HEK293T (cell line): ENCODE measurements around the gene RAD9B.
"Not testable (repeated sequence)": the region's sequence is repeated elsewhere in the genome, so short reads cannot be mapped to it uniquely, and the experiment has no call there.

Source experiments
- ARNT ChIP-seq: fragments of 450-650 bp; IDR thresholded peaks from 2 replicates; pipeline ENCODE4 v1.6.1; 2017; ENCODE audit warnings: mild to moderate bottlenecking
- BHLHE40 ChIP-seq: fragments of 450-650 bp; IDR thresholded peaks from 2 replicates; pipeline ENCODE4 v1.6.1; 2016; ENCODE audit warnings: mild to moderate bottlenecking, moderate library complexity, borderline replicate concordance
- ELF4 ChIP-seq: fragments of 450-650 bp; IDR thresholded peaks from 2 replicates; pipeline ENCODE4 v1.6.1; 2017; ENCODE audit warnings: antibody characterized with exemption
- FOXK2 ChIP-seq: fragments of 450-650 bp; IDR thresholded peaks from 2 replicates; pipeline ENCODE4 v1.6.1; 2016; ENCODE audit warnings: mild to moderate bottlenecking
- PKNOX1 ChIP-seq: fragments of 450-650 bp; IDR thresholded peaks from 2 replicates; pipeline ENCODE4 v1.6.1; 2016
- SP1 ChIP-seq: fragments of 450-650 bp; IDR thresholded peaks from 2 replicates; pipeline ENCODE4 v1.6.1; 2017
- ZNF384 ChIP-seq: fragments of 450-650 bp; IDR thresholded peaks from 2 replicates; pipeline ENCODE4 v1.6.1; 2016

- TF ChIP-seq ARNT, SP1, ZNF384, PKNOX1, FOXK2, BHLHE40, ELF4: not testable (repeated sequence)
Measured at GRCh38 chr12:110518014-110518413, 15.9 kb downstream of the RAD9B start.
